22Rv1 (cell line): Measurements from ENCODE around the gene TRIM43.
"Not testable (repeated sequence)": the region's sequence is repeated elsewhere in the genome, so short reads cannot be mapped to it uniquely, and the experiment has no call there.

ENCODE experiments used
- CTCF ChIP-seq: fragments of 450-650 bp; IDR thresholded peaks from 2 replicates; pipeline ENCODE4 v1.5.1; 2017; ENCODE audit warnings: mild to moderate bottlenecking
- ZFX ChIP-seq: fragments of 450-650 bp; IDR thresholded peaks from 2 replicates; pipeline ENCODE4 v1.6.1; 2017; ENCODE audit warnings: antibody characterized with exemption, borderline replicate concordance

GRCh38 chr2:95584321-95584720 lies 7.5 kb upstream of the TRIM43 start:
- TF ChIP-seq CTCF, ZFX: not testable (repeated sequence)
